ENCODE results near the gene CNTNAP5. TPM values are rescaled to one million over a fixed set of nuclear protein-coding genes. Genes with fewer than 3 reads are reported as not detected.

Gene CNTNAP5
- total RNA-seq, 4 donors from 2014 or later, result 0.20 to 1.4 (median 0.68) TPM; not detected in 1

DNA sequence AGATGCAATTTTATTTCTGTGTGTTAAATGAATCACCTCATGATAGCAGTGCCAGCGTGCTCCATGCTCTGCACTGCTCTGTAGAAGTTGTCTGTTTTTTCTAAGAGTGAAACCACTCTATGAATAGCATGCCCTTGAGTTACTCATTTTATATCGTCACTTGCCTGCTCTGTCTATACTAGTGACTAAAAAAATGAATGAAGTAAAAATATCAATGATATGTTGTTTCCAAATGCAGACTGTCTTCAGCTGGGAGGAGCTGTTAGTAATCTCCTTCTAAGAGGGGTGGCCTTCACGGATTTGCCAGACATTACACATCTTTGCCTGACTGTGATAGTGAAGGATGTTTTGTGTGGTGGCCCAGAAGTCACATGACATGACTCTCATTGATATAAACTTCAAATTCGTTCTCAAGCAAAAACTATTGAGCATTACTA, 852.1 kb downstream of the CNTNAP5 start:
- in situ Hi-C loops (cut with MboI; ENCODE audit: low pct_ligation_motif_present in 1 of 4, low pct_unique_long_range_greater_than_20kb in 1 of 4, low sequenced_read_pairs in 3 of 4), result no loop called here
- H3K4me3 ChIP-seq, result no peak overlapping the region
- 48 to 60% methylated on average over 1 to 4 of the region's 4 CpGs for WGBS, 2 donors (ENCODE audit: low coverage in 1 of 2)
- TF ChIP-seq EP300 (IDR thresholded peaks at IDR 0.05; ENCODE audit: low read depth), result no peak
- TF ChIP-seq, protein P1, sequence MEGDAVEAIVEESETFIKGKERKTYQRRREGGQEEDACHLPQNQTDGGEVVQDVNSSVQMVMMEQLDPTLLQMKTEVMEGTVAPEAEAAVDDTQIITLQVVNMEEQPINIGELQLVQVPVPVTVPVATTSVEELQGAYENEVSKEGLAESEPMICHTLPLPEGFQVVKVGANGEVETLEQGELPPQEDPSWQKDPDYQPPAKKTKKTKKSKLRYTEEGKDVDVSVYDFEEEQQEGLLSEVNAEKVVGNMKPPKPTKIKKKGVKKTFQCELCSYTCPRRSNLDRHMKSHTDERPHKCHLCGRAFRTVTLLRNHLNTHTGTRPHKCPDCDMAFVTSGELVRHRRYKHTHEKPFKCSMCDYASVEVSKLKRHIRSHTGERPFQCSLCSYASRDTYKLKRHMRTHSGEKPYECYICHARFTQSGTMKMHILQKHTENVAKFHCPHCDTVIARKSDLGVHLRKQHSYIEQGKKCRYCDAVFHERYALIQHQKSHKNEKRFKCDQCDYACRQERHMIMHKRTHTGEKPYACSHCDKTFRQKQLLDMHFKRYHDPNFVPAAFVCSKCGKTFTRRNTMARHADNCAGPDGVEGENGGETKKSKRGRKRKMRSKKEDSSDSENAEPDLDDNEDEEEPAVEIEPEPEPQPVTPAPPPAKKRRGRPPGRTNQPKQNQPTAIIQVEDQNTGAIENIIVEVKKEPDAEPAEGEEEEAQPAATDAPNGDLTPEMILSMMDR (IDR thresholded peaks at IDR 0.05), result no peak
- TF ChIP-seq POLR2AphosphoS5 (IDR thresholded peaks at IDR 0.05), result no peak
- no peak for TF ChIP-seq POLR2A (IDR thresholded peaks at IDR 0.05)
- H3K27me3 ChIP-seq, result no peaks in the 10 kb centered on the region
- no peaks in the 10 kb centered on the region for H3K9me3 ChIP-seq
- DNase-seq, result no peak
- intact Hi-C loops (cut with DNase I; ENCODE audit: low total_unique reads), result no loop called here
- H3K27ac ChIP-seq, result no peak overlapping the region
- H3K36me3 ChIP-seq, result no peaks in the 10 kb centered on the region
- H3K4me1 ChIP-seq, result no peaks in the 10 kb centered on the region

DNA sequence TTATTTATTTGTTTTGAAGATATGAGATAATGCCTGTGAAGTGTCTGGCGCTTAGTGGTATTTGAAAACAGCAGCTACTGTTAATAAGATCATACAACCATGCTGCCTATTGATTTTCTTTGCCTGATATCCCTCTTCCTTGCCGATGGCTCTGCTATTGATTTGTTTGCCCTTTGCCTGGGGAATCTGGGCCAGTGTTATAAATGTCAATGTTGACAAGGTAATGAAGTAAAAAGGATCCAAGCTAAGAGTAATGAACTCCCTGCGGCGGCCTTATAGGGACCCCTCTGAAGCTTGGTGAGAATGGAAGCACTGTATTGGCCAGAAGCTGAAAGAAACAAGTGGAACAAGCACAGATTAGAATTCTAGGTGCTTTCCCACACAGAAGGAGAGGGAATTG, 854.6 kb downstream of the CNTNAP5 start:
- no peaks in the 10 kb centered on the region for H3K9me3 ChIP-seq
- H3K4me1 ChIP-seq, result no peaks in the 10 kb centered on the region
- no peaks in the 10 kb centered on the region for H3K36me3 ChIP-seq
- in situ Hi-C loops (cut with MboI; ENCODE audit: low pct_ligation_motif_present in 1 of 4, low pct_unique_long_range_greater_than_20kb in 1 of 4, low sequenced_read_pairs in 3 of 4) (no loop called here), intact Hi-C loops (cut with DNase I; ENCODE audit: low total_unique reads) (no loop called here)
- 81 to 86% methylated on average over 4 of the region's 4 CpGs for WGBS, 2 donors (ENCODE audit: low coverage in 1 of 2)
- no peak overlapping the region for H3K27ac ChIP-seq
- H3K4me3 ChIP-seq, result no peak overlapping the region
- TF ChIP-seq, protein P1 (IDR thresholded peaks at IDR 0.05), result no peak
- no peak for TF ChIP-seq POLR2A (IDR thresholded peaks at IDR 0.05)
- no peak for TF ChIP-seq EP300 (IDR thresholded peaks at IDR 0.05; ENCODE audit: low read depth)
- TF ChIP-seq POLR2AphosphoS5 (IDR thresholded peaks at IDR 0.05), result no peak
- H3K27me3 ChIP-seq, result no peaks in the 10 kb centered on the region
- no peak for DNase-seq

DNA sequence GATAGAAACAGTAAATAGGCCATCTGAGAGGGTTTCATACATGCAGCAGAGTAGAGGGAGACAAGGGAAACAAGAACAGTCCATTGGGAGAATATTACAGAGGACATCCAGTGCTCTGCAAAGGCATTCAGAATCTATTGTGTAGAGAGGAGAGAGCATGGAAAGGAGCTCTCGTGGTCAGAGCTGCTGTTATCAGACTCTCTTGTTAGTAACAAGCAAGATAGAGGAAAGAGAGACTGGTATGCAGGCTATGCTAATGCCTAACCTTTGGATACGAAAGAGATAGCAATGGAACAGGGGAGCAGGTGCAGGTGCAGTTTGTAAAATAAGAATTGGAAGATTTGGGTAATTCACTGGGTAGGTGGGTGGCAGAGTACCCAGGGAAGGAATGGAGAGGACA, 855.9 kb downstream of the CNTNAP5 start:
- WGBS, 2 donors (ENCODE audit: low coverage in 1 of 2), result 56 to 60% methylated on average over 2 of the region's 2 CpGs
- intact Hi-C loops (cut with DNase I; ENCODE audit: low total_unique reads) (no loop called here), in situ Hi-C loops (cut with MboI; ENCODE audit: low pct_ligation_motif_present in 1 of 4, low pct_unique_long_range_greater_than_20kb in 1 of 4, low sequenced_read_pairs in 3 of 4) (no loop called here)
- Histone ChIP-seq H3K4me1 (no peaks in the 10 kb centered on the region), H3K9me3 (no peaks in the 10 kb centered on the region), H3K36me3 (no peaks in the 10 kb centered on the region), H3K4me3 (no peak overlapping the region), H3K27me3 (no peaks in the 10 kb centered on the region), H3K27ac (no peak overlapping the region)
- DNase-seq, result no peak
- TF ChIP-seq POLR2A (IDR thresholded peaks at IDR 0.05) (no peak), EP300 (IDR thresholded peaks at IDR 0.05; ENCODE audit: low read depth) (no peak), POLR2AphosphoS5 (IDR thresholded peaks at IDR 0.05) (no peak)
- TF ChIP-seq, protein P1 (IDR thresholded peaks at IDR 0.05), result no peak

DNA sequence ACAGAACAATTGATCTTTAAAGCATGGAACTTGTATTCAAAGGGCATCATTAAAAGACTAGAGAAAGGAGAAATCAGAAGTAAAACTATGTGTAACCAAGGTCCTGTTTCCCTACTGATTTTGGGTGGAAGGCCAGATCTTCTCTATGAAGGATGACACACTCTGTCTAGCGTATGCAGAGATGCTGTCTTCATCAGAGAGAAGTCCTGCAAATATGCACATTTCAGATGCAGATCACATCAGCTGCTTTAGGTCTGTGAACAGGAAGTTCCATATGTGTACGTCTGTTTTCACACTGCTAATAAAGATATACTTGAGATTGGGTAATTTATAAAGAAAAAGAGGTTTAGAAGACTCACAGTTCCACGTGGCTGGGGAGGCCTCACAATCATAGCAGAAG, 857.3 kb downstream of the CNTNAP5 start:
- Histone ChIP-seq H3K27me3 (no peaks in the 10 kb centered on the region), H3K4me1 (no peaks in the 10 kb centered on the region), H3K4me3 (no peak overlapping the region), H3K27ac (no peak overlapping the region), H3K36me3 (no peaks in the 10 kb centered on the region), H3K9me3 (no peaks in the 10 kb centered on the region)
- no peak for TF ChIP-seq EP300 (IDR thresholded peaks at IDR 0.05; ENCODE audit: low read depth)
- TF ChIP-seq POLR2A (IDR thresholded peaks at IDR 0.05), result no peak
- TF ChIP-seq, protein P1 (IDR thresholded peaks at IDR 0.05), result no peak
- in situ Hi-C loops (cut with MboI; ENCODE audit: low pct_ligation_motif_present in 1 of 4, low pct_unique_long_range_greater_than_20kb in 1 of 4, low sequenced_read_pairs in 3 of 4) (no loop called here), intact Hi-C loops (cut with DNase I; ENCODE audit: low total_unique reads) (no loop called here)
- DNase-seq, result no peak
- 54 to 63% methylated on average over 2 to 3 of the region's 3 CpGs for WGBS, 2 donors (ENCODE audit: low coverage in 1 of 2)
